HG03060 (cell line): ENCODE measurements around the gene H2AZ2.
A peak's percentile ranks its signal among the peaks of the same experiment; 100 is the strongest.
"Not testable (repeated sequence)": the region's sequence is repeated elsewhere in the genome, so short reads cannot be mapped to it uniquely, and the experiment has no call there.

Experiments used
- ATAC-seq: cut with Tn5 transposase; IDR thresholded peaks from one replicate; pipeline ENCODE4 v1.9.1; 2021; ENCODE audit warnings: low read depth, moderate number of reproducible peaks; ENCODE audit not compliant: unreplicated experiment

H2AZ2 gene

DNA sequence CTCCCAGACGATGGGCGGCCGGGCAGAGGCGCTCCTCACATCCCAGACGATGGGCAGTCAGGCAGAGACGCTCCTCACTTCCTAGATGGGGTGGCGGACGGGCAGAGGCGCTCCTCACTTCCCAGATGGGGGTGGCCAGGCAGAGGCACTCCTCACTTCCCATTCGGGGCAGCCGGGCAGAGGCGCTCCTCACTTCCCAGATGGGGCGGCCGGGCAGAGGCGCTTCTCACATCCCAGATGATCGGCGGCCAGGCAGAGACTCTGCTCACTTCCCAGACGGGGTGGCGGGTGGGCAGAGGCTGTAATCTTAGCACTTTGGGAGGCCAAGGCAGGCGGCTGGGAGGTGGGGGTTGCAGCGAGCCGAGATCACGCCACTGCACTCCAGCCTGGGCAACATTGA, 24.0 kb upstream of the H2AZ2 start:
- ATAC-seq: not testable (repeated sequence)

DNA sequence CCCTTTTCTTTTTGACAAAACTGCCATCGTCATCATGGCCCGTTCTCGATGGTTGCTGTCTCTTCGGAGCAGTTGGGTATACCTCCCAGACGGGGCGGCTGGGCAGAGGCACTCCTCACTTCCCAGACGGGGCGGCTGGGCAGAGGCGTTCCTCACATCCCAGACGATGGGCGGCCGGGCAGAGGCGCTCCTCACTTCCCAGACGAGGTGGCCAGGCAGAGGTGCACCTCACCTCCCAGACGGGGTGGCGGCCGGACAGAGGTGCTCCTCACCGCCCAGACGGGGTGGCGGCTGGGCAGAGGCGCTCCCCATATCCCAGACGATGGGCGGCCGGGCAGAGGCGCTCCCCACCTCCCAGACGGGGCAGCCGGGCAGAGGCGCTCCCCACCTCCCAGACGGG, 22.9 kb upstream of the H2AZ2 start:
- not testable (repeated sequence) for ATAC-seq

DNA sequence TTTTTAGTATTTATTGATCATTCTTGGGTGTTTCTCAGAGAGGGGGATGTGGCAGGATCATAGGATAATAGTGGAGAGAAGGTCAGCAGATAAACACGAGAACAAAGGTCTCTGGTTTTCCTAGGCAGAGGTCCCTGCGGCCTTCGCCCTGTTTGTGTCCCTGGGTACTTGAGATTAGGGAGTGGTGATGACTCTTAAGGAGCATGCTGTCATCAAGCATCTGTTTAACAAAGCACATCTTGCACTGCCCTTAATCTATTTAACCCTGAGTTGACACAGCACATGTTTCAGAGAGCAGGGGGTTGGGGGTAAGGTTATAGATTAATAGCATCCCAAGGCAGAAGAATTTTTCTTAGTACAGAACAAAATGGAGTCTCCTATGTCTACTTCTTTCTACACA, 22.4 kb upstream of the H2AZ2 start:
- ATAC-seq: not testable (repeated sequence)

DNA sequence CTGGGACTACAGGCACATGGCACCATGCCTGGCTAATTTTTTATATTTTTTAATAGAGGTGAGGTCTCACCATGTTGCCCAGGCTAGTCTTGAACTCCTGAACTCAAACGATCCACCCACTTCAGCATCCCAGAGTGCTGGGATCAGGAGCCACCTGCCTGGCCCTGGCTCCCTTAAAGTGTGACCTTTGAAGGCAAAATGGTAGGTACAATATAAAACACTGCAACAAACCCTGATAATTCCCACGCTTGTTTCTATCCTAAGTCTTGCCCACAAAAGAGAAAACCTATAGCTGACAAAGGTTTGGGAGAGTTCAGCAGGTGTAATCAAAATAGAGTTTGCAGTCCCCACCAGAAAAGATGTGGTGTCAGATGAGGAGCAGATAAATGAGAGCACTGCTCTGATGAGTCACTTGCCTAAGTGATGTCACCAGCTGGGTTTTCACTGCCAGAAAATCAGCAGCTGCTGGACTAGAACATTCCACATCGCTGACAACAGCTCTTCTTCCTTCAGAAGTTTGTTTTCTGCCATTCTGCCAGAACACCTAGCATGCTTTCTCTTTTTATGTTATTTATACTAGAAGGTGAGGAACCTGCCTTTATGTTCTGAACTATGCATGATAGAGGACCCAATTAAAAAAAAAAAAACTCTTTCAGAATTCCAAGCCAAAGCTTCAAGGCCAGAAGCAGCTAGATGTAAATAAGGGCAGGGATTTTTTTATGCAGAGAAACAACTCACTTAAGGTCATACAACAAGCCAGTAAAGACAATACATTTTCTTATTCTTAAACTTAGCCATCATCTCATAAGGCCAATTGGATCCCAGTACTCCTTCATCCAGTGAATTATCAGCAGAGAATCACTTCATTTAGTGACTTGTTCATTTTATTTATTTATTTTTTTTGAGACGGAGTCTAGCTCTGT, 19.4 kb upstream of the H2AZ2 start:
- no peak for ATAC-seq

DNA sequence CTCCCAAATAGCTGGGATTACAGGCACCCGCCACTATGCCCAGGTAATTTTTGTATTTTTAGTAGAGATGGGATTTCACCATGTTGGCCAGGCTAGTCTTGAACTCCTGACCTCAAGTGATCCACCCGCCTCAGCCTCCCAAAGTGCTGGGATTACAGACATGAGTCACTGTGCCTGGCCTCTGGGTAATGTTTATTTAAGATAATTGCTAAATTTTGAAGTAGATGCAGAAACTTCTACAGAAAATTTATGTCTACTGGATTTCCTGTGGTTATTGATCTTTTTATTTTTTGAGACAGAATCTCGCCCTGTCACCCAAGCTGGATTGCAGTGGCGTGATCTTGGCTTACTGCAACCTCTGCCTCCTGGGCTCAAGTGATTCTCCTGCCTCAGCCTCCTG, 14.1 kb upstream of the H2AZ2 start:
- not testable (repeated sequence) for ATAC-seq

DNA sequence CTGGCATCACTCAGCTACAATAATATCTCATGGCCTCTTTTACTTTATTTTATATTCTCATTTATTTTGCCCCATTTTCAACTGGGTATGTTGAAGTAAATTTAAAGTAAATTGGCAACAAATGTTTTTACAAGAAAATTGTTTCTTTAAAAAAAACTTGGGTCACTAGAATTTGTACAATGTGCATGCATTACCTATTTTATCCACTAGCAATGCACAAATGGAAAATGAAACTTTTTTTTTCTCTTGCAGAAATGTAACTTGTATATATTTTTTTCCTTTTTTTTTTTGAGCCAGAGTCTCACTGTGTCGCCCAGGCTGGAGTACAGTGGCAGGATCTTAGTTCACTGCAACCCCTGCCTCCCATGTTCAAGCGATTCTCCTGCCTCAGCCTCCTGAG, 10.3 kb upstream of the H2AZ2 start:
- ATAC-seq: no peak

DNA sequence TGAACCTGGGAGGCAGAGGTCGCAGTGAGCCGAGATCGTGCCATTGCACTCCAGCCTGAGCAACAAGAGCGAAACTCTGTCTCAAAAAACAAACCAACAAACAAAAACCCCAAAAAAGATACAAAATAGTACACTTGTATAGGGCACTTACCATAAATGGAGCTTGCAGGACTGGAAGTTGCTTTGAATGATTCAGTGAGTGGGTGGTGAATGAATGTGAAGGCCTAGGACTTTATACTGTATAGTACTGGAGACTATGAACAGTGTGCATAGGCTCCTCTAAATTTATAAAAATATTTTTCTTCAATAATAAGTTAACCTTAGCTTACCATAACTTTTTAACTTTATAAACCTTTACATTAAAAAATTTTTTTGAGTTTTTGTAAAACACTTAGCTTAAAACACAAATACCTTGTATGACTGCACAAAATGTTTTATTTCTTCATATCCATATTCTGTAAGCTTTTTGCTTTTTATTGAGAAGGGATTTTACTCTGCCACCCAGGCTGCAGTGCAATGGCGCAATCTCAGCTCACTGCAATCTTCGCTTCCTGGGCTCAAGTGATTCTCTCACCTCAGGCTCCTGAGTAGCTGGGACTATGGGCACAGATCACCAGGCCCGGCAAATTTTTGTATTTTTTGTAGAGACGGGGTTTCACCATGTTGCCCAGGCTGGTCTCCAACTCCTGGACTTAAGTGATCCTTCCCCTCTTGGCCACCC, 6.9 kb upstream of the H2AZ2 start:
- ATAC-seq: no peak

DNA sequence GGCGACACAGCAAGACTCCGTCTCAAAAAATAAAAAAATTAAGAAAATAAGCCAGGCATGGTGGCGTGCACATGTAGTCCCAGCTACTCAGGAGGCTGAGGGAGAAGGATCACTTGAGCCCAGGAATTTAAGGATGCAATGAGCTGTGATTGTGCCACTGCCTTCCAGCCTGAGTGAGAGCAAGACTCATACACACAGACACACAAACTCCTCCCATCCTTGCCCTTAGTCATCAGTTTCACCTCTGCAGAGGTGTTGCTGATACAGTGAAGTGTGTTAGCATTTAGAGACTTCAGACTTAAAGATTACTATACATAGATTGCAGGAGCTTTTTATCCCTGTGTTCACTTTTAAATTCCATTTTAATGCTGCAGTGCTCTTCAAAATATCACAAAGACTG, 5.5 kb upstream of the H2AZ2 start:
- no peak for ATAC-seq

DNA sequence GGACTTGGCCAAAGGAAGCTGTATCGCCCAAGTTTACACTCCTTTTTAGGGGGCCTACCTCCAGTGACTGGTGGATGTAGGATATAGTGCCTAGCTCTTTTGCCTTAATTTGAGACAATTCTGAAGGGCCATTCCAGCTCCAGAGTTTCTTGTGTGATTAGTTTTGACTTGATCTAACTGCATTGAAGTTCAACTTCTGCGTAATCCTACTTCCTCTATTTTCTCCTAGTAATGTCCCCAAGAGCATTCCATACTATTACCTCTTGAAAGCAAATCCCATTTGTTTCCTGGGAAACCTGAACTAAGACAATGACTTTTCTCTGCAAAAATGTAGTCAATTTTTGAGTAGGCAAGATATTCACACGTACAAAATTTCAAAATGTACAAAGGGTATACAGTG, 4.7 kb upstream of the H2AZ2 start:
- ATAC-seq: no peak

DNA sequence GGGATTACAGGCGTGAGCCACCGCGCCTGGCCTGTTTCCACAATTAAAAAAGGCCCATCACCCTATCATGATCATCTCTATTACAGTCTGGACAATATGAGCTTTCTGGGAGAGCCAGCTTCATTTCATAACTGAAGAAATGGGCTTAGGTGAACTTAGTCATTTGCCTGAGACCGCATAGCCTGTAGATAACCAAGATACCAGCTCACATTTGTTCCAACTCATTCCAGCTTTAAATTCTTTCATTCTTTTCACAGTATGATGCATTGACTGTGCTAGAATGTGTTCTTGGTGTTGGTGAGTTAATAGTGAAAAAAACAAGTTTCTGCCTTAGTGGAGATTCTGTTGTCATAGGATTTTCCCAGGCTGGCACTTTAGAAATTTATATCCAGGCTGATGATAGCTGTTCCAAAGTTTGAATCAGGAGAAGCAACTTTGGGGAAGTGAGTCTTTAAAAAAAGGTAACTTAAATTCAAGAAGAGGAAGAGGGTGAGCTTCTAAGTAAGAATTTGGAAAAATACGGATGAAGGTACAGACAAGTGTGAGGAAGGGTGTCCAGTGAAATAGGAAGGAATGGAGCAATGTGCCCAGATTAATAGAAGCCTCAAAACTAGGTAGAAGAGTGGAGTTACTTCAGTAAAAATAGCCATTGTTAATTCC, 2.1 kb upstream of the H2AZ2 start:
- no peak for ATAC-seq

DNA sequence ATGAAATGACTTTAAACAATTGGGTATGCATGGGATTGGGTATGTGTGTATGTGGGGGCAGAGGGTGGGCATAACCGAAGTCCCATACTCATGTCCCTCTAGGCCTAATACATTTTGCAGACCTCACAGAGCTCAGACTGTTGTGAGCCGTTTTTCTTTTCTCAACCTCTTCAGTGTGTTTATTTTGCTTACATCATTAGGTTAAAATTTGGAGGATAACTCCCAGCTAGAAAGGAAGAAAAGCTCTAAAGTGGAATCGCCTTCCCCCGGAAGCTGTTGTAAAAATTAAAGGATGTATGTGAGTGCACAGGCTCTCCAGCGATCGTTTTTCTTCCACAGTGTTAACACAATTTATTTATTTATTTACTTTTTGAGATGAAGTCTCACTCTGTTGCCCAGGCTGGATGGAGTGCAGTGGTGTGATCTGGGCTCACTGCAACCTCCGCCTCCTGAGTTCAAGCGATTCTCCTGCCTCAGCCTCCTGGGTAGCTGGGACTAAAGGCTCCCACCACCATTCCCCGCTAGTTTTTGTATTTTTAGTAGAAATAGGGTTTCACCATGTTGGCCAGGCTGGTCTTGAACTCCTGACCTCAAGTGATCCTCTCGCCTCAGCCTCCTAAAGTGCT, 1.5 kb upstream of the H2AZ2 start:
- ATAC-seq: no peak

DNA sequence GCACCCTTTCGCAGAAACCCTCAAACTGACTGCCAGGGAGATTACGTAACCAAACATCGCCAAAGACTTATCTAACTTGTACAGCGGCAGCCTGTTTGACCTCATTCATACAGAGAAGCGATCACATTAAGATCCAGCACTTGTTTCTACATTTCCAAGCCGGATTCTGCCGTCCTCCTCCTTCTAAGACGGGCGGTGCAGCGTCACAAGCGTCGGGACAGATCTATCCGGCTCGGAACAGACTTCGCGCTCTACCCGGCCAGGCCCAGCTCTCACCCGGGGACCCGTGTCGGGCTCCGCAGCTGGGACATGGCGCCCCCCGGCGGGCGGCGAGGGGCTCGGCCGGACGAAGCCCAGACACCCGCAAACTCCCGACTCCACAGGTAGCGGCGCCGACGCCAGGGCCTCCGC, 373 bp downstream of the H2AZ2 start:
- peak; percentile 38 for ATAC-seq

DNA sequence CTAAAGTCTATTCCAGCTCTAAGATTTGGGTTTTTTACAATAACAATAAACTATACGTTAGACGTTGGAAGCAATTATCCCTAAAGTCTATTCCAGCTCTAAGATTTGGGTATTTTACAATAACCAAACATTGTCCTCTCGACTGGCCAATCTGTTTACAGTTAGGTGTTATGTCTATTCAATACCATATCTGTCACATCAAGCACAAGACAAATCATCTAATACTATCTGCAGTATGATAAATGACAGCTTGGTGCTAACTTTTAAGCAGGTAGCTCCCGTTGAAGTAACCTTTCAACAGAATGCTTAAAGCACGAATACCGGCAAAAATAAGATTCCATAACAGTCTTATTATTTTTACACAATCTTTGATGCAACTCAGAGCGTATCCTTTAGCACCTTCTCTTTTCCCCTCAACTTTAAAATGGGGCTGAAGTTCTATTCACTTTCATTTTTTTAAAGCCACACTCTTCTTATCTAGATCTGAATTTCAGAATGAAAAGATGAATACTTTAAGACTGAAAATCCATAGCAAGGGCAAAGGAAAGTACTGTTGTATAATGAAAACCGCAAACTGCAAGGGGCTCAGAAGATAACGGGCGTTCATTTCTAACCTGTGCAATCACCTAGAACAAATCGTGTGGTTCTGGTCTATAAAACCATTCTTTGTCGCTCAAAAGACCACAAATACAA, 925 bp downstream of the H2AZ2 start:
- no peak for ATAC-seq

DNA sequence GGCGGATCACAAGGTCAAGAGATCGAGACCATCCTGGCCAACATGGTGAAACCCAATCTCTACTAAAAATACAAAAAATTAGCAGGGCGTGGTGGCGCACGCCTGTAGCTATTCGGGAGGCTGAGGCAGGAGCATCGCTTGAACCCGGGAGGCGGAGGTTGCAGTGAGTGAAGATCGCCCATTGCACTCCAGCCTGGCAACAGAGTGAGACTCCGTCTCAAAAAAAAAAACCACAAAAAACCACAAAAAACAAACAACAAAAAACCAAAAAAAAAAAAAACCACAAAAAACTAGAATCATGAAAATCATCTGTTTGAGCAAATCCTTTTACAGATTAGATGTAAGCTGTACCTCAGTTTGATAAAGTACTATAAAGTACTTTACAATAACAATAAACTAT, 1.5 kb downstream of the H2AZ2 start:
- ATAC-seq: not testable (repeated sequence)

DNA sequence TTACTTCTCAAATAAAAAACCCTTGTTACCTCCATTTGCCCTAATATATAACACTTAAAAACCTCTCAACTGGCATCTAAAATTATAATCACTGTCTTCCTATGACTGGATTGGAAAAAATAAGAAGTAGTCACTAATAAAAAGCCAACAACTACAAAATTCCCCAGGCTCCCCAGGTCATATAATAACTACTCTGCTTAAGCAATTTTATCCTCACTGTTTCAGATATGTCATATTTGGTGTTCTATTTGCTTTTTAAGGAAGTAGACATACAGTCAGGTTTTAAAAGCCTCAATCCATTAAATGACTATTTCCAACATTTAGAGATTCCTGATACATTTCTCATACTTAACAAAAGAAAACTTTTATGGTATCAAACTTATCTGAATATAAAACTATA, 2.4 kb downstream of the H2AZ2 start:
- no peak for ATAC-seq

DNA sequence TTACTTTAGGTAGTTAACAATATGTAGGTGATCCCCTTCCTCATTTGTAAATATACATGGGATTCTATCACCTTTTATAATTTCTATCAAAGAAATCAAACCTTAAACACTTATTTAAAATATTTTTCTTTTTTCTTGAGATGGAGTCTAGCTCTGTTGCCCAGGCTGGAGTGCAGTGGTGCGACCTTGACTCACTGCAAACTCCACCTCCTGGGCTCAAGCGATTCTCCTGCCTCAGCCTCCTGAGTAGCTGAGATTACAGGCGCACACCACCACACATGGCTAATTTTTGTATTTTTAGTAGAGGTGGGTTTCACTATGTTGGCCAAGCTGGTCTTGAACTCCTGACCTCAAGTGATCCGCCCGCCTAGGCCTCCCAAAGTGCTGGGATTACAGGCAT, 4.4 kb downstream of the H2AZ2 start:
- ATAC-seq: not testable (repeated sequence)

DNA sequence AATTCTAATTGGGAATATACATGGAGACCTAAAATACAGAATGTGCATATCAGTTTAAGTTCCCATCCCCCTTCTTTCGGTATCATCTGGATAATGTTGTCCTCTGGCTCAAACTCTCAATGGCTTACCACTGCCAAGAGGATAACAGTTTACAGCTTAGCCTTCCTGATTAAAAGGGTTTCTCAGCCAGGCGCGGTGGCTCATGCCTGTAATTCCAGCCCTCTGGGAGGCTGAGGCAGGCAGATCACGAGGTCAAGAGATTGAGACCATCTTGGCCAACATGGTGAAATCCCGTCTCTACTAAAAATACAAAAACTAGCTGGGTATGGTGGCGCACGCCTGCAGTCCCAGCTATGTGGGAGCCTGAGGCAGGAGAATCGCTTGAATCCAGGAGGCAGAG, 5.2 kb downstream of the H2AZ2 start:
- ATAC-seq: not testable (repeated sequence)

DNA sequence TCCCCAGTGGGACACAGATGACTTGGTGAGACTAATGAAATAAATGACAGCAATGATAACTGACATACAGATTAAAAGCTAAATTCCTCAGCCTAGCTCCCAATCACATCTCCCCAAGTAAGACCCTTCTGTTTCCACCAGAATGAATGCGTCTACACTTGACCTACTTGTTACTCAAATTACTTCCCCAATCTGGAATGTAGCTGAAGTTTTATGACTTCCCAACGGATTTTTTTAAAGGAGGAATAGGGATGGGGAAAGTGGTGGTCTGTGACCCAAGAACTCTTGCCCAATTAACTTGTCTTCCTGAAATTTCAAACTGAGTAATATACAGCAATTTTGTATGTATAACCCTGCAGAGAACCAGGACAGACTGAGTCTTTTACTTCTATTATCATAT, 9.1 kb downstream of the H2AZ2 start:
- no peak for ATAC-seq

DNA sequence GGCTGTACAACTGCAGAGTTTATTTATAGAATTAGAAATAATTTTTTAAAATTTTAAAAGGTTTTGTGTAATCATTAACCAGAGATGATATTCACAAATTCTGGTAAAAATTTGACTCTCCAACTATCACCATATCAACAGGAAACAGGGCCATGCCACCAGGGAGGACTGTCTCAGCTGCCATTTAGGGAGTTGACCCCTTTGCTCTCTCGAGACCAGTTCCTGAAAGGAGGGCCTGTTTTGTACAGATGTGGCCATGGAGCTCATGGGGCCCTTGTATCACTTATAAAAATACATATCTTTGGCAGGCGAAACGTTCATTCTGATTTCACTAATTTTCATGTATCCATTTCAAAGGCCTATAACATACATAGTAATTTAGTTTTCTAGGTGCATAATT, 20.3 kb downstream of the H2AZ2 start:
- ATAC-seq: no peak

DNA sequence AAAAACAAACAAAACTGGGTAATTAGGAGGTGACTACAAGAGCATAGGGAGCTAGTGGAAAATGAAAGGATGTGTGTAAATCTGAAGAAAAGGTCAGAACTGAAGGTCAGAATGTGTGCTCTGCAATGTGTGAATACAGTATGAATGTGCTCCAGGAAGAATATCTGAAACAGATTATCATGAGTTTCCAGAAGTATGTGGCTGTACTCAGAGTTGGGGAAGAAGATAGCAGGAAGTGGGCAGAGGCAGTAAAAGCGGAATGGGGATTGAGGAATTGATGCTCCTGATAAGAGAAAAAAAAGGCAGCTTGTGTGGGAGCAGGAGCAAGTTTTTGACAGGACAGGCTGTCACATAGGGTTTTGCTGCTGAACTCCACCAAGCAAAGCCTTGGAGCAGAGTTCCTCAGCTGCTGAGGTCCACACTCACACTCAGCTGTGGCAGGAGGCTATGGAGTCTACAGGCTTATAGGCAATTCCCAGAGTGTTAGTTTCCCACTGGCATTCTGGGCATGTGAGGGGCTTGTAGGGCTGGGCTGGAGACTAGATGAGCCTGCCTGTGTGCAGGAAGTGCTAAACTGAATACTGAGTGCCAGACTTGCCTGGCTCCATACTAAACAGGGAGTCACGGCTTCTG, 22.9 kb downstream of the H2AZ2 start:
- ATAC-seq: no peak
